GM23338 (cell line): ENCODE measurements around the gene ABI1.

Experiments used
- EZH2phosphoT487 ChIP-seq: fragments of 200-600 bp; sonication (generic); IDR thresholded peaks from one replicate; pipeline ENCODE4 v1.8.1; 2018; ENCODE audit warnings: antibody characterized with exemption; ENCODE audit not compliant: unreplicated experiment
- JUNB ChIP-seq: IDR thresholded peaks from one replicate; pipeline ENCODE4 v1.6.1; 2016; ENCODE audit warnings: antibody characterized with exemption; ENCODE audit not compliant: unreplicated experiment
- POLR2AphosphoS5 ChIP-seq: IDR thresholded peaks from 2 replicates; pipeline ENCODE4 v1.6.1; 2016; ENCODE audit warnings: antibody characterized with exemption, low read depth
- TF ChIP-seq, protein P1 (sequence below), 2 experiments: fragments of 200-600 bp in 1 of 2; sonication (generic) in 1 of 2; conservative IDR thresholded peaks; 2 replicates each; pipeline versions ENCODE4 v1.5.1 to v1.6.1; 2016 to 2017; ENCODE audit warnings: antibody characterized with exemption in 2 of 2, low read depth in 2 of 2, mild to moderate bottlenecking in 2 of 2, moderate library complexity in 1 of 2
- TF ChIP-seq, protein P2 (sequence below): IDR thresholded peaks from one replicate; pipeline ENCODE4 v1.6.1; 2018; ENCODE audit warnings: antibody characterized with exemption; ENCODE audit not compliant: unreplicated experiment

DNA sequence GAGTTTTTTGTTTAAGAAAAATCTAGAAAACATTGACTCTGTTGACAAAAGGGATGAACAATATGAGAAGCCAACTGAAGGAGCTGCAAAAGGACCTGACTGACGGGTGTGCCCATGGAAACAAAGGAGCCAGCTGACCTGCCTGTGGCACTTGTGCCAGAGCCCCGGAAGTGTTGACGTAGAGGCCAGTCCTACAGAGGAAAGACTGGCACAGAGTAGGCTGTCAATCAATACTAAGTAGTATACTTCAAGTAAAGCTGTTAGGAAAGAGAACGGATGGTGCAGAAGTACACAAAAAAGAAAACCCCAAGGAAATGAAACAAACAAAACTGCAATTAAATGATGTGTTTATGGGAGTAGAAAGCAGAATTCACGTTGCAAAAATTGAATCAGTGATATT, 19.0 kb upstream of the ABI1 start:
- TF ChIP-seq, protein P1, sequence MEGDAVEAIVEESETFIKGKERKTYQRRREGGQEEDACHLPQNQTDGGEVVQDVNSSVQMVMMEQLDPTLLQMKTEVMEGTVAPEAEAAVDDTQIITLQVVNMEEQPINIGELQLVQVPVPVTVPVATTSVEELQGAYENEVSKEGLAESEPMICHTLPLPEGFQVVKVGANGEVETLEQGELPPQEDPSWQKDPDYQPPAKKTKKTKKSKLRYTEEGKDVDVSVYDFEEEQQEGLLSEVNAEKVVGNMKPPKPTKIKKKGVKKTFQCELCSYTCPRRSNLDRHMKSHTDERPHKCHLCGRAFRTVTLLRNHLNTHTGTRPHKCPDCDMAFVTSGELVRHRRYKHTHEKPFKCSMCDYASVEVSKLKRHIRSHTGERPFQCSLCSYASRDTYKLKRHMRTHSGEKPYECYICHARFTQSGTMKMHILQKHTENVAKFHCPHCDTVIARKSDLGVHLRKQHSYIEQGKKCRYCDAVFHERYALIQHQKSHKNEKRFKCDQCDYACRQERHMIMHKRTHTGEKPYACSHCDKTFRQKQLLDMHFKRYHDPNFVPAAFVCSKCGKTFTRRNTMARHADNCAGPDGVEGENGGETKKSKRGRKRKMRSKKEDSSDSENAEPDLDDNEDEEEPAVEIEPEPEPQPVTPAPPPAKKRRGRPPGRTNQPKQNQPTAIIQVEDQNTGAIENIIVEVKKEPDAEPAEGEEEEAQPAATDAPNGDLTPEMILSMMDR (conservative IDR thresholded peaks at IDR 0.05; ENCODE audit: low read depth in 2 of 2): no peak
- TF ChIP-seq EZH2phosphoT487 (no peak), JUNB (no peak), POLR2AphosphoS5 (no peak)
- TF ChIP-seq, protein P2, sequence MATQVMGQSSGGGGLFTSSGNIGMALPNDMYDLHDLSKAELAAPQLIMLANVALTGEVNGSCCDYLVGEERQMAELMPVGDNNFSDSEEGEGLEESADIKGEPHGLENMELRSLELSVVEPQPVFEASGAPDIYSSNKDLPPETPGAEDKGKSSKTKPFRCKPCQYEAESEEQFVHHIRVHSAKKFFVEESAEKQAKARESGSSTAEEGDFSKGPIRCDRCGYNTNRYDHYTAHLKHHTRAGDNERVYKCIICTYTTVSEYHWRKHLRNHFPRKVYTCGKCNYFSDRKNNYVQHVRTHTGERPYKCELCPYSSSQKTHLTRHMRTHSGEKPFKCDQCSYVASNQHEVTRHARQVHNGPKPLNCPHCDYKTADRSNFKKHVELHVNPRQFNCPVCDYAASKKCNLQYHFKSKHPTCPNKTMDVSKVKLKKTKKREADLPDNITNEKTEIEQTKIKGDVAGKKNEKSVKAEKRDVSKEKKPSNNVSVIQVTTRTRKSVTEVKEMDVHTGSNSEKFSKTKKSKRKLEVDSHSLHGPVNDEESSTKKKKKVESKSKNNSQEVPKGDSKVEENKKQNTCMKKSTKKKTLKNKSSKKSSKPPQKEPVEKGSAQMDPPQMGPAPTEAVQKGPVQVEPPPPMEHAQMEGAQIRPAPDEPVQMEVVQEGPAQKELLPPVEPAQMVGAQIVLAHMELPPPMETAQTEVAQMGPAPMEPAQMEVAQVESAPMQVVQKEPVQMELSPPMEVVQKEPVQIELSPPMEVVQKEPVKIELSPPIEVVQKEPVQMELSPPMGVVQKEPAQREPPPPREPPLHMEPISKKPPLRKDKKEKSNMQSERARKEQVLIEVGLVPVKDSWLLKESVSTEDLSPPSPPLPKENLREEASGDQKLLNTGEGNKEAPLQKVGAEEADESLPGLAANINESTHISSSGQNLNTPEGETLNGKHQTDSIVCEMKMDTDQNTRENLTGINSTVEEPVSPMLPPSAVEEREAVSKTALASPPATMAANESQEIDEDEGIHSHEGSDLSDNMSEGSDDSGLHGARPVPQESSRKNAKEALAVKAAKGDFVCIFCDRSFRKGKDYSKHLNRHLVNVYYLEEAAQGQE: no peak
